ENCODE data around the gene GPR62. TPM values are rescaled to one million over a fixed set of nuclear protein-coding genes. Genes with fewer than 3 reads are reported as not detected.
A peak's percentile ranks its signal among the peaks of the same experiment; 100 is the strongest.

The GPR62 gene
- total RNA-seq, 2 experiments from 2014 or later, result not detected

- H3K27ac Mint-ChIP-seq, result no peak overlapping the region
- POLR2A ChIA-PET, result no interaction called here
- ATAC-seq (no peak), DNase-seq (no peak)
- H3K4me1 Mint-ChIP-seq (ENCODE audit: low read depth), result peaks cover 7% of the 10 kb centered on the region
- CTCF ChIA-PET, result no interaction called here
- no peak overlapping the region for H3K4me3 Mint-ChIP-seq
- H3K27me3 Mint-ChIP-seq (ENCODE audit: low read depth), result peaks cover 4% of the 10 kb centered on the region
- no peaks in the 10 kb centered on the region for H3K36me3 Mint-ChIP-seq (ENCODE audit: low read depth)
- H3K9me3 Mint-ChIP-seq (ENCODE audit: insufficient read depth), result no peaks in the 10 kb centered on the region
Observed at GRCh38 chr3:51948016-51948580, 7.1 kb upstream of the GPR62 start.

- Mint-ChIP-seq H3K36me3 (ENCODE audit: low read depth) (no peaks in the 10 kb centered on the region), H3K9me3 (ENCODE audit: insufficient read depth) (no peaks in the 10 kb centered on the region), H3K4me1 (ENCODE audit: low read depth) (peaks cover 2% of the 10 kb centered on the region), H3K27ac (no peak overlapping the region), H3K4me3 (no peak overlapping the region), H3K27me3 (ENCODE audit: low read depth) (peaks cover 15% of the 10 kb centered on the region)
- DNase-seq (no peak), ATAC-seq (no peak)
- CTCF ChIA-PET, result no interaction called here
- POLR2A ChIA-PET, result no interaction called here
Observed at GRCh38 chr3:51949121-51949520, 6.1 kb upstream of the GPR62 start.

DNA sequence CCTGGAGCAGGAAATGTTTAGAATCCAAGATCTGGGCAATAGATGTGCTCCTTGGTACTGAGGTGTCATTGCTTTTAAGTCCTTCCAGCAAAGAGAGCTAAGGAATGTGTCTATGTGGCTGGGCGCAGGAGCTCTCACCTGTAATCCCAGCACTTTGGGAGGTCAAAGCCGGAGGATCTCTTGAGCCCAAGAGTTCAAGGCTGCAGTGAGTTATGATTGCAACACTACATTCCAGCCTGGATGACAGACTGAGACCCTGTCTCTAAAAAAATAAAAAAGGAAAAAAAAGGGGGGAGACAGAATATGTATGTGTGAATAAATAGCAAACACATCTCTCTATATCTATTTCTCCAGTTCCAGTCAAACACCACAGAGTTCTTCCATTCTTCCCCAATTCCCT lies 4.3 kb upstream of the GPR62 start:
- H3K9me3 Mint-ChIP-seq (ENCODE audit: insufficient read depth), result no peaks in the 10 kb centered on the region
- H3K27me3 Mint-ChIP-seq (ENCODE audit: low read depth), result peaks cover 28% of the 10 kb centered on the region
- H3K36me3 Mint-ChIP-seq (ENCODE audit: low read depth), result no peaks in the 10 kb centered on the region
- ChIA-PET POLR2A (interaction anchor here (0.6 kb wide), 1 partner anchor 94 kb away, joined by 3 read pairs; no protein-coding TSS in a partner anchor), CTCF (interaction anchor here (0.6 to 2.2 kb wide), 4 partner anchors 8 to 181 kb away, joined by 3 to 6 read pairs (median 4); partner anchors contain the start of genes ABHD14A, ABHD14B and RRP9)
- peaks cover 2% of the 10 kb centered on the region for H3K4me1 Mint-ChIP-seq (ENCODE audit: low read depth)
- no peak overlapping the region for H3K4me3 Mint-ChIP-seq
- ATAC-seq (no peak), DNase-seq (no peak)
- no peak overlapping the region for H3K27ac Mint-ChIP-seq

GRCh38 chr3:51953445-51953844 lies 1.7 kb upstream of the GPR62 start:
- ChIA-PET POLR2A (no interaction called here), CTCF (interaction anchor here (0.6 to 2.0 kb wide), 6 partner anchors 11 to 1221 kb away, joined by 3 to 7 read pairs (median 4); partner anchors contain the start of genes ABHD14B and RRP9)
- Mint-ChIP-seq H3K27ac (no peak overlapping the region), H3K27me3 (ENCODE audit: low read depth) (peaks cover 41% of the 10 kb centered on the region), H3K9me3 (ENCODE audit: insufficient read depth) (no peaks in the 10 kb centered on the region), H3K4me1 (ENCODE audit: low read depth) (peaks cover 13% of the 10 kb centered on the region), H3K4me3 (no peak overlapping the region), H3K36me3 (ENCODE audit: low read depth) (no peaks in the 10 kb centered on the region)
- no peak for ATAC-seq
- DNase-seq, result no peak

- Mint-ChIP-seq H3K4me3 (no peak overlapping the region), H3K4me1 (ENCODE audit: low read depth) (peaks cover 13% of the 10 kb centered on the region), H3K27me3 (ENCODE audit: low read depth) (peaks cover 43% of the 10 kb centered on the region), H3K36me3 (ENCODE audit: low read depth) (no peaks in the 10 kb centered on the region), H3K27ac (no peak overlapping the region), H3K9me3 (ENCODE audit: insufficient read depth) (no peaks in the 10 kb centered on the region)
- ChIA-PET CTCF (interaction anchor here (0.7 to 2.0 kb wide), 5 partner anchors 13 to 132 kb away, joined by 3 to 7 read pairs (median 4); partner anchors contain the start of genes ABHD14B and RRP9), POLR2A (no interaction called here)
- ATAC-seq (no peak), DNase-seq (no peak)
Observed at GRCh38 chr3:51954105-51954504, 1.1 kb upstream of the GPR62 start.

- ChIA-PET CTCF (interaction anchor here (1.0 to 2.0 kb wide), 4 partner anchors 12 to 46 kb away, joined by 3 to 7 read pairs (median 4); partner anchors contain the start of gene RRP9), POLR2A (no interaction called here)
- ATAC-seq (no peak), DNase-seq (no peak)
- H3K36me3 Mint-ChIP-seq (ENCODE audit: low read depth), result no peaks in the 10 kb centered on the region
- H3K4me1 Mint-ChIP-seq (ENCODE audit: low read depth), result peaks cover 13% of the 10 kb centered on the region
- H3K27ac Mint-ChIP-seq, result no peak overlapping the region
- peaks cover 43% of the 10 kb centered on the region for H3K27me3 Mint-ChIP-seq (ENCODE audit: low read depth)
- no peak overlapping the region for H3K4me3 Mint-ChIP-seq
- H3K9me3 Mint-ChIP-seq (ENCODE audit: insufficient read depth), result no peaks in the 10 kb centered on the region
Observed at GRCh38 chr3:51954713-51955112, 468 bp upstream of the GPR62 start.

- CTCF ChIA-PET, result interaction anchor here (1.0 to 1.2 kb wide), 2 partner anchors 13 to 14 kb away, joined by 3 to 5 read pairs; partner anchors contain the start of gene RRP9
Observed at GRCh38 chr3:51955893-51956770, 951 bp downstream of the GPR62 start.

DNA sequence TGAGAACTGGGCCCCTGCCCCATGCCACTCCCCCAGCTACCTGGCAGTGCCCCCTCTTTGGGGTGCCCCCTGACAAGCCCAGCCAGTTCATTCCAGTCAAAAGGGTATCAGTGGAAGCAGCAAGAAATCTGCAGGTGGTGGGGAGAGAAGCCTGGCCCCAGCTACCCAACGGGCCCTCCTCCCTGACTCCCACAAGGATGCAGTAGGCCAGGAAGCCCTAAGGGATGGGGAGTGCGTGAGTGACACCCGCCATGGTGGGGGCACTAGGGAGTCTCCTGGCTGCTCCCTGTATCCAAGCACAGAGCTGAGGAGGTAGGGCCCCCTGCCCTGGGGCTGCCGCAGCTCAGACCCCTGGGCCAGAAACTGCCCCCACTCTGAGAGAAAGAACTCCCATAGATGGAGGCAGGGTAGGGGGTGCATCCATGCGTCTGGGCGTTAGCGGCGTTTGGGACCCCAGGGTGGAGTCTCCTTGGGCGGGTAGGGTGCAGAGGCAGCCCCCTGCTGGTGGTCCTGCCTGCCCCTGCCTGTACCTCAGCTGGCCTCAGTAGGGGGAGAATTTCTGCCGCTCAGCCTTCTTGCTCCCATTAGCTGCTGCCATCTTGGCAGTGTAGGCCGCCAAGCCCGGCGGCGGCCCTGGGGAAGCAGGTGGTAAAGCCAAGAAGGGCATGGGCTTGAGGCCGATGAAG lies 2.5 kb downstream of the GPR62 start:
- ChIA-PET CTCF (interaction anchor here (0.9 kb wide), 1 partner anchor 16 kb away, joined by 3 read pairs; the partner anchor contains the start of gene RRP9), POLR2A (no interaction called here)
- no peak overlapping the region for H3K4me3 Mint-ChIP-seq
- peaks cover 13% of the 10 kb centered on the region for H3K4me1 Mint-ChIP-seq (ENCODE audit: low read depth)
- H3K36me3 Mint-ChIP-seq (ENCODE audit: low read depth), result no peaks in the 10 kb centered on the region
- ATAC-seq (no peak), DNase-seq (no peak)
- H3K27ac Mint-ChIP-seq, result no peak overlapping the region
- H3K27me3 Mint-ChIP-seq (ENCODE audit: low read depth), result peaks cover 47% of the 10 kb centered on the region
- H3K9me3 Mint-ChIP-seq (ENCODE audit: insufficient read depth), result no peaks in the 10 kb centered on the region

More at GRCh38 chr3:51955893-51956770, 951 bp downstream of the GPR62 start:
- Mint-ChIP-seq H3K4me1 (ENCODE audit: low read depth) (peaks cover 13% of the 10 kb centered on the region), H3K27ac (no peak overlapping the region), H3K27me3 (ENCODE audit: low read depth) (peaks cover 43% of the 10 kb centered on the region), H3K9me3 (ENCODE audit: insufficient read depth) (no peaks in the 10 kb centered on the region), H3K4me3 (no peak overlapping the region), H3K36me3 (ENCODE audit: low read depth) (no peaks in the 10 kb centered on the region)
- DNase-seq, result peak; percentile 38
- ATAC-seq, result peak; percentile 70
- POLR2A ChIA-PET, result no interaction called here

- Mint-ChIP-seq H3K27me3 (ENCODE audit: low read depth) (peaks cover 40% of the 10 kb centered on the region), H3K9me3 (ENCODE audit: insufficient read depth) (no peaks in the 10 kb centered on the region), H3K36me3 (ENCODE audit: low read depth) (no peaks in the 10 kb centered on the region), H3K4me1 (ENCODE audit: low read depth) (peaks cover 13% of the 10 kb centered on the region), H3K27ac (no peak overlapping the region), H3K4me3 (no peak overlapping the region)
- ATAC-seq (no peak), DNase-seq (no peak)
- CTCF ChIA-PET, result no interaction called here
- POLR2A ChIA-PET, result no interaction called here
Observed at GRCh38 chr3:51958603-51959521, 3.7 kb downstream of the GPR62 start.

GRCh38 chr3:51959651-51960050 lies 4.5 kb downstream of the GPR62 start:
- CTCF ChIA-PET, result no interaction called here
- ATAC-seq, result no peak
- no peak overlapping the region for H3K27ac Mint-ChIP-seq
- POLR2A ChIA-PET, result no interaction called here
- peaks cover 13% of the 10 kb centered on the region for H3K4me1 Mint-ChIP-seq (ENCODE audit: low read depth)
- H3K36me3 Mint-ChIP-seq (ENCODE audit: low read depth), result no peaks in the 10 kb centered on the region
- peaks cover 32% of the 10 kb centered on the region for H3K27me3 Mint-ChIP-seq (ENCODE audit: low read depth)
- no peak for DNase-seq
- no peaks in the 10 kb centered on the region for H3K9me3 Mint-ChIP-seq (ENCODE audit: insufficient read depth)
- H3K4me3 Mint-ChIP-seq, result no peak overlapping the region

DNA sequence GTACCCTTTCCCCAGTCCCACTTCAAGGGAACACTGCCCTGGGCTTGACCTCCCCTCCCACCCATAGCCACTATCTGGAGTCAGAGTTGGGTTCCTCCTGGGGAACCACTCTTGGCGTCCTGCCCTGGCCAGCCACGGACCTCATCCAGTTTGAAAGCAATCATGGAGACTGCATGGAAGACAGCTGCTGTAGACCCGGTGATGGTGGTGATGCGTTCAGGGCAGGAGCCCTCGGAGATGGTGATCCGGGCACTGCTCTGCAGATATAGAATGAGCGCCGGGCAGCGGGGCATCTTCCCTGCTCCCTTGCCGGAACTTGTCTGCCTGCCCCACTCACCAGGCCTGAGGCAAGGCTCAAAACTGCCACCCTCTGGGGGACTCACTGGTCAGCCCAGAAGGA lies 5.2 kb downstream of the GPR62 start:
- Mint-ChIP-seq H3K4me1 (ENCODE audit: low read depth) (peaks cover 11% of the 10 kb centered on the region), H3K36me3 (ENCODE audit: low read depth) (no peaks in the 10 kb centered on the region), H3K4me3 (no peak overlapping the region), H3K27ac (no peak overlapping the region), H3K9me3 (ENCODE audit: insufficient read depth) (no peaks in the 10 kb centered on the region), H3K27me3 (ENCODE audit: low read depth) (peaks cover 28% of the 10 kb centered on the region)
- DNase-seq, result no peak
- ChIA-PET CTCF (no interaction called here), POLR2A (no interaction called here)
- ATAC-seq, result no peak

Data from activated CD8-positive, alpha-beta T cell treated with anti-CD3 and anti-CD28 coated beads, Interleukin-2, amount 10 ng/mL, durations not matched to agents 7 days and 5 days (primary cell).